ENCODE results near the gene ANKRD18B.
"Not testable (repeated sequence)": the region's sequence is repeated elsewhere in the genome, so short reads cannot be mapped to it uniquely, and the experiment has no call there.

Gene ANKRD18B

GRCh38 chr9:33523397-33524305, at the start of gene ANKRD18B:
Gene ANKRD18B (plus strand): TSS chr9:33524251. CDS start chr9:33524490, 239 bp downstream.
- not testable (repeated sequence) for DNase-seq (ENCODE audit: low read depth in 2 of 2, low spot score in 1 of 2)

DNA sequence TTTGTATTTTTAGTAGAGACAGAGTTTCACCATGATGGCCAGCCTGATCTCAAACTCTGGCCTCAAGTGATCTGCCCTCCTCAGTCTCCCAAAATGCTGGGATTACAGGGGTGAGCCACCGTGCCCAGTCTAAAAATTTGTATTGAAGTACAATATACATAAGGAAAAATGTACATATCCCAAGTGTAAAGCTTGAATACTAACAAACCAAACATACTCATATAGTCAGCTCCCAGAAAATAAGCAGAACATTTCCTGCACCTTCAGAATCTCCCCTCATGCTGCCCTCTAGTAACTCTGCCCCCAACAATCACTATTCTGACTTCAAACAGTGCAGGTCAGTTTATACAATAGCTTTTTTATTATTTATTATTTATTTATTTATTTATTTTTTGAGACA, 48.7 kb upstream of the ANKRD18B start:
- no peak for DNase-seq (ENCODE audit: low read depth in 2 of 2, low spot score in 1 of 2)

DNA sequence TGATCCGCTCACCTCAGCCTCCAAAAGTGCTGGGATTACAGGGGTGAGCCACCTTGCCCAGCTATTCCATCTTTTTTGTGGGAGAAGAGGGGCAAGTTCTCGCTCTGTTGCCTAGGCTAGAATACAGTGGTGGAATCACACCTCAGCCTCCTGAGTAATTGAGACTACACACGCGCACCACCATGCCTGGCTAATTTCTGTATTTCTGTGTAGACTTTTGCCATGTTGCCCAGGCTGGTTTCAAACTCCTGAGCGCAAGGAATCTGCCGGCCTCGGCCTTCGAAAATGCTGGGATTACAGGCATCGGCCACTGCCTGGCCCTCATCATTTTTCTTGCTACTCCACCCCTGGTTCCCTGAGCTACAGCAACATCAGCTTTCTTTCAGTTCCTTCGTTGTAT, 47.5 kb upstream of the ANKRD18B start:
- DNase-seq (ENCODE audit: low read depth in 2 of 2, low spot score in 1 of 2), result no peak

- DNase-seq (ENCODE audit: low read depth in 2 of 2, low spot score in 1 of 2), result no peak
Observed at GRCh38 chr9:33480106-33480505, 43.9 kb upstream of the ANKRD18B start.

- DNase-seq (ENCODE audit: low read depth in 2 of 2, low spot score in 1 of 2), result no peak
Observed at GRCh38 chr9:33480976-33481375, 43.1 kb upstream of the ANKRD18B start.

DNA sequence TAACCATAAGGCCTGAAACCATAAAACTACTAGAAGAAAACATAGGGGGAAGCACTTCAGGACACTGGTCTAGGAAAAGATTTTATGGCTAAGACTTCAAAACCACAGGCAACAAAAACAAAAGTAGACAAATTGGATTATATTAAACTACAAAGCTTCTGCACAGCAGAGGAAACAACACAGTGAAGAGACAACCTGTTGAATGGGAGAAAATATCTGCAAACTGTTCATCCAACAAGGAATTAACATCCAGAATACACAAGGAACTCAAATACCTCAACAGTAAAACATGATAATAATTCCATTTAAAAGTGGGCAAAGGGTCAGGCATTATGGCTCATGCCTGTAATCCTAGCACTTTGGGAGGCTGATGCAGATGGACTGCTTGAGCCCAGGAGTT, 38.7 kb upstream of the ANKRD18B start:
- not testable (repeated sequence) for DNase-seq (ENCODE audit: low read depth in 2 of 2, low spot score in 1 of 2)

DNA sequence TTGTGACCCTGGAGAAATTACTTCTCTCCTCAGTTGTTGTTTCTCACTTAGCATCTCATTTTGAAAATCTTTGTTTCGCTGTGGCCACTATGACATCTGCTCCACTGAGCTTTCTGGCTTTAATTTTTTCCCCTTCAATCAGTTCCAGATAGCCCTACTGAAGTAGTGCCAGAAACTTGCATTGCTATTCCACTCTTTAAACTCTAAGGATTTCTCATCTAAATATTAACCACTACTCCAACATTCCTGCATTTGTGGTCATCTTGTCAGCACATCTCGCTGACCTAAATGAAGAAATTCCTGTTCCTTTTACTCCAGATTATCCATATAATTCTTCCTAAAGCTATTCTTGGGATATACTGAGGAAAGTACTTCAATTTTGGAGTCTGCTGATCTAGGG, 35.0 kb upstream of the ANKRD18B start:
- no peak for DNase-seq (ENCODE audit: low read depth in 2 of 2, low spot score in 1 of 2)

- not testable (repeated sequence) for DNase-seq (ENCODE audit: low read depth in 2 of 2, low spot score in 1 of 2)
Observed at GRCh38 chr9:33493819-33494218, 30.2 kb upstream of the ANKRD18B start.

DNA sequence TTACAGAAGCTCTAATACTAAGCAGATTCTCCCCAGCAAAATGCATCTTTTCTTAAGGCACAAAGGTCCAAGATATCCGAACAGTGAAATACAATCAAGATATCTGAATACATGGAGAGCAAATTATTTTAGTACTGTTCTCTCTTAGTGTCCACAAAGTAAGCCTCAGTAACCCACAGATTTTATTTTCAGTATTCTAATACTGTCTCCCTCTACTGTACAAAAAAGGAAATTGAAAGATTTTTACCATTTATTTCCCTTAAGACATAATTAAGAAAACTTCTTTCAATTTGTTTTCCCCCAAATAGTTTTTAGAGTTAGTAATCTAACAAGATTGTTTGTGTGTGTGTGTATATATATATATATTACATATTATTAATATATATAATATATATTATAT, 25.7 kb upstream of the ANKRD18B start:
- no peak for DNase-seq (ENCODE audit: low read depth in 2 of 2, low spot score in 1 of 2)

- DNase-seq (ENCODE audit: low read depth in 2 of 2, low spot score in 1 of 2), result no peak
Observed at GRCh38 chr9:33506626-33507370, 17.3 kb upstream of the ANKRD18B start.

DNA sequence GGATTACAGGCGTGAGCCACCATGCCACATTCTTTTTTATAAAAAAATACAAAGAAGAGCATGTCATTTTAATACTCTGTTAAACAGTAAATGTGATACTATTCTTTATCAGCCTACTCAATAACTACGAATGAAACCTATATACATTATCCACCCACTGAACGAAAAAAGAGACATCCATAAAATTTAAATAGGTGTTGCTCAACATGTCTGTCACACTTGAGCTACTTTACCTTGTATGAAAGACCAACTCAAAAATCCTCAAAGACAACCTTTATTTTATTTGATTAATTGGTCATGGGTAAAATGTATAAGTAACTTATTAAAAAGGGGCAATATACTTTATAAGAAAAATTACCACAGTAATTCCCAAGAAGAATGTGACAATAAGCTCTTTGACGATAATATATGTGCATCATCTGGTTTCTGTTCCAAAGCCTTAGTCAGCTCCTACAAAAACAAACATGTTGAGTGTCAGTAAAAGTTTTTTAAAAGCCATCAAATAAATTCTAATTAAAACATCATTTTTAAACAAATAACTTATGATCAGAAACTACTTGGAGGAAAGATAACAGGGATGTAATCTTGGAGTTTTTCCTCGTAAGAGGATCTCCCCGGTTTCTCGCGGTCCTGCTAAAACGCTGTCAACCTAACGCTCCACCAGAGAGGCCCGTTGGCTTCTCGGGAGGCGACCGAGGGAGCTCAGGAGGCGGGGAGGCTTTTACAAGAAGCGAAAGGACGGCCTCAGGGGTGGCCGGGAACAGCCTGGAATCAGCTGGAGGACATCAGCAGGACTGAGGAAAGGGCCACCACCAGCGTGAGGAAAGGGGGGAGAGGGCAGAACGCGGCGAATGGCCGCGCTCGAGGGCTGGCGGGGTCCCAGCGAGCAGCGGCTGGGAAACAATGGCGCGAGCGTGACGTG, 13.5 kb upstream of the ANKRD18B start:
- DNase-seq (ENCODE audit: low read depth in 2 of 2, low spot score in 1 of 2), result no peak

DNA sequence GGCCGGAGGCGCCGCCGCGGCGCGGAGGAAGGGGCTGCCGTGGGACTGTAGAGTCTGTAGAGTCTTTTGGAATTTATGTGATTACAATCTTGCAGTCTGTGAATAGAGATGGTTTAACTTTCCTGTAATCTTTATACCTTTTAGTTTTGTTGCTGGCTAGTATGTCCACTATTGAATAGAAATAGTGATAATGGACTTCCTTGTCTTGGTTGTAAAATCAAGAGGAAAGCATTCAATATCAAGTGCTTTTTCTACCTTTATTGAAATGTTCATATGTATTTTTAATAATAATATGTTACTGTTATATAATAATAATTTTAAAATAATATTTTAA, 12.9 kb upstream of the ANKRD18B start:
- not testable (repeated sequence) for DNase-seq (ENCODE audit: low read depth in 2 of 2, low spot score in 1 of 2)

DNA sequence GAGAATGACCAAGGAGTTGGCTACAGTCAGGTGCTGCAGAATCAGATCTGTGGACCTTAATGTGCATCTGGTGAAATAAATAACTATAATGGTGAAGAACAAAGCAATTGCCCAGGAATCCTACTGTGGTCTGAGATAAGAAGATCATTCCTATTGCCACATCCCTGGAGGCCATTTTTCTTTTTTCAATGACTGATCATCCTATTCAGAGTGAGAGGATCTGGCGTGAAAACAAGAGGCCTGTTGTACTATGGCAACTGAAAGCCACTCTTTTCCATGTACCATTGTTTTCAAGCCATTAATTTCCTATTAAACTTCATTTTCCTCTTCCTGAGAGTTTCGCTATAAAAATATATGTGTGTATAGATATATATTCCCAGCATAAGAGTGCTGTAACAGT, 11.5 kb upstream of the ANKRD18B start:
- DNase-seq (ENCODE audit: low read depth in 2 of 2, low spot score in 1 of 2), result not testable (repeated sequence)

- not testable (repeated sequence) for DNase-seq (ENCODE audit: low read depth in 2 of 2, low spot score in 1 of 2)
Observed at GRCh38 chr9:33515342-33515995, 8.6 kb upstream of the ANKRD18B start.

GRCh38 chr9:33516397-33516796, 7.7 kb upstream of the ANKRD18B start:
- not testable (repeated sequence) for DNase-seq (ENCODE audit: low read depth in 2 of 2, low spot score in 1 of 2)

DNA sequence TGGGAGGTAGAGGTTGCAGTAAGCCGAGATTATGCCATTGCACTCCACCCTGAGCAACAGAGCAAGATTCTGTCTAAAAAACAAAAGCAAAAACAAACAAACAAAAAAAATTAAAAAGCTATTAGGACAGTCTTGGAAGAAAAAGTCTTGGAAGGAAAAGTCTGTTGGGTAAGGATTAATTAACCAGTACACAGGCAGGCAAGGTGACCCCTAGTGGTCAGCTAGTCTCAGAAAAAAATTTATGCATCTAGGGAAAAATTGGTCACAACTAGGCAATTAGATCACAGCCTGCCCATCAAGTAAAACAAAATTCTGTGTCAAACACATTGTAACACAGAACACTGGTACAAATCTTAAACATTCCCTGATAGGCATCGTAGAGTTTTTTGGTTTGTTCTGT, 6.7 kb upstream of the ANKRD18B start:
- DNase-seq (ENCODE audit: low read depth in 2 of 2, low spot score in 1 of 2), result no peak

DNA sequence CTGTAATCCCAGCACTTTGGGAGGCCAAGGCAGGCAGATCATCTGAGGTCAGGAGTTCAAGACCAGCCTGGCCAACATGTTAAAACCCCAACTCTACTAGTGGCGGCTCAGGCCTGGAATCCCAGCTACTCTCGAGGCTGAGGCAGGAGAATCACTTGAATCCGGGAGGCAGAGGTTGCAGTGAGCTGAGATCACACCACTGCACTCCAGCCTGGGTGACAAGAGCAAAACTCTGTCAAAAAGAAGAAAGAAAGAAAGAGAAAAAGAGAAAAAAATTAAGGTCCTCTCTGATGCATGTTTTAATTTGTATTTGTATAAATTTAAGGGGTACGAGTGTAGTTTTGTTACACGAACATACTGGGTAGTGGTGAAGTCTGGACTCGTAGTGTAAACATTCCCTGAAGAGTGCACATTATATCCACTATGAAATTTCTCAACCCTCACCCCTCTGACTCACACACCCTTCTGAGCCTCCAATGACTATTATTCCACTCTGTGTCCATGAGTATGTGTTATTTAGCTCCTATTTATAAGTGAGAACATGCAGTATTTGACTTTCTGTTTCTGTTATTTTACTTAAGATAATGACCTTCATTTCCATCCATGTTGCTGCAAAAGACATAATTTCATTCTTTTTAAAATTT, 6.0 kb upstream of the ANKRD18B start:
- not testable (repeated sequence) for DNase-seq (ENCODE audit: low read depth in 2 of 2, low spot score in 1 of 2)

- DNase-seq (ENCODE audit: low read depth in 2 of 2, low spot score in 1 of 2), result not testable (repeated sequence)
Observed at GRCh38 chr9:33521861-33522260, 2.2 kb upstream of the ANKRD18B start.

GRCh38 chr9:33524306-33524947, 376 bp downstream of the ANKRD18B start:
- DNase-seq (ENCODE audit: low read depth in 2 of 2, low spot score in 1 of 2), result no peak

GRCh38 chr9:33528069-33528468, 4.0 kb downstream of the ANKRD18B start:
- DNase-seq (ENCODE audit: low read depth in 2 of 2, low spot score in 1 of 2), result not testable (repeated sequence)

Data from stimulated activated CD8-positive, alpha-beta memory T cell treated with anti-CD3 and anti-CD28 coated beads, Interleukin-4, amount 100 ng/mL, for 1 hour (primary cell).